GM21390 (cell line): ENCODE measurements around the gene LRCOL1.

Experiments used
- ATAC-seq: cut with Tn5 transposase; IDR thresholded peaks from one replicate; pipeline ENCODE4 v1.9.1; 2021; ENCODE audit not compliant: unreplicated experiment

Gene LRCOL1

GRCh38 chr12:132568826-132569480 lies 41.4 kb downstream of the LRCOL1 start:
- no peak for ATAC-seq

- no peak for ATAC-seq
Observed at GRCh38 chr12:132568301-132568700, 42.1 kb downstream of the LRCOL1 start.

GRCh38 chr12:132566516-132567131 lies 43.8 kb downstream of the LRCOL1 start:
- no peak for ATAC-seq

- ATAC-seq, result no peak
Observed at GRCh38 chr12:132565365-132565764, 45.0 kb downstream of the LRCOL1 start.

- ATAC-seq, result no peak
Observed at GRCh38 chr12:132563911-132564310, 46.5 kb downstream of the LRCOL1 start.

- ATAC-seq, result no peak
Observed at GRCh38 chr12:132562489-132563021, 47.8 kb downstream of the LRCOL1 start.

GRCh38 chr12:132561427-132562156 lies 48.8 kb downstream of the LRCOL1 start:
- ATAC-seq, result no peak

- no peak for ATAC-seq
Observed at GRCh38 chr12:132560614-132561426, 49.6 kb downstream of the LRCOL1 start.

- no peak for ATAC-seq
Observed at GRCh38 chr12:132560364-132560613, 50.1 kb downstream of the LRCOL1 start.

GRCh38 chr12:132559652-132560363 lies 50.6 kb downstream of the LRCOL1 start:
- no peak for ATAC-seq

- ATAC-seq, result no peak
Observed at GRCh38 chr12:132558861-132559623, 51.3 kb downstream of the LRCOL1 start.

- ATAC-seq, result no peak
Observed at GRCh38 chr12:132558042-132558856, 52.1 kb downstream of the LRCOL1 start.

GRCh38 chr12:132557291-132558015 lies 52.9 kb downstream of the LRCOL1 start:
- no peak for ATAC-seq

GRCh38 chr12:132556801-132557200 lies 53.6 kb downstream of the LRCOL1 start:
- ATAC-seq, result no peak

GRCh38 chr12:132556216-132556615 lies 54.2 kb downstream of the LRCOL1 start:
- ATAC-seq, result no peak

GRCh38 chr12:132555686-132556085 lies 54.7 kb downstream of the LRCOL1 start:
- ATAC-seq, result no peak

GRCh38 chr12:132554845-132555630 lies 55.3 kb downstream of the LRCOL1 start:
- ATAC-seq, result no peak
